HG02840 (cell line): Measurements from ENCODE around the gene ZNF655.

Experiments used
- ATAC-seq: cut with Tn5 transposase; IDR thresholded peaks from one replicate; pipeline ENCODE4 v1.9.1; 2021; ENCODE audit warnings: mild to moderate bottlenecking, moderate library complexity, moderate number of reproducible peaks; ENCODE audit not compliant: unreplicated experiment, low FRiP score

The ZNF655 gene

GRCh38 chr7:99601656-99602310 lies 43.3 kb downstream of the ZNF655 start:
- ATAC-seq, result no peak

GRCh38 chr7:99605527-99605926 lies 47.1 kb downstream of the ZNF655 start:
- ATAC-seq, result no peak

- ATAC-seq, result no peak
Observed at GRCh38 chr7:99606531-99606930, 48.1 kb downstream of the ZNF655 start.

GRCh38 chr7:99607548-99607947 lies 49.1 kb downstream of the ZNF655 start:
- ATAC-seq, result no peak

- no peak for ATAC-seq
Observed at GRCh38 chr7:99614495-99614894, 56.1 kb downstream of the ZNF655 start.

GRCh38 chr7:99615989-99616358 lies 57.5 kb downstream of the ZNF655 start:
- ATAC-seq, result no peak

- ATAC-seq, result peak; percentile 92
Observed at GRCh38 chr7:99616359-99617191, 58.1 kb downstream of the ZNF655 start, which contains the start of gene ZSCAN25. Gene ZSCAN25 (plus strand): TSS chr7:99616946. CDS start chr7:99619607, 2,661 bp downstream.

GRCh38 chr7:99617192-99617781 lies 58.8 kb downstream of the ZNF655 start:
- ATAC-seq, result no peak

GRCh38 chr7:99618726-99619125 lies 60.3 kb downstream of the ZNF655 start:
- ATAC-seq, result no peak

GRCh38 chr7:99619571-99620130 lies 61.2 kb downstream of the ZNF655 start:
- no peak for ATAC-seq

GRCh38 chr7:99621271-99621670 lies 62.8 kb downstream of the ZNF655 start:
- ATAC-seq, result no peak

GRCh38 chr7:99622596-99622995 lies 64.2 kb downstream of the ZNF655 start:
- no peak for ATAC-seq

GRCh38 chr7:99623091-99623693 lies 64.8 kb downstream of the ZNF655 start:
- ATAC-seq, result no peak

GRCh38 chr7:99623702-99624447 lies 65.4 kb downstream of the ZNF655 start:
- ATAC-seq, result no peak

- no peak for ATAC-seq
Observed at GRCh38 chr7:99624484-99624883, 66.0 kb downstream of the ZNF655 start.

- ATAC-seq, result no peak
Observed at GRCh38 chr7:99625321-99625720, 66.9 kb downstream of the ZNF655 start.

GRCh38 chr7:99625961-99626360 lies 67.5 kb downstream of the ZNF655 start:
- ATAC-seq, result no peak
